Transverse colon (tissue), 3 donors: ENCODE data around the gene TMEM235.

Source experiments
- POLR2A ChIP-seq: fragments of 450-650 bp; IDR thresholded peaks from one replicate; pipeline ENCODE4 v1.6.1; 2016; ENCODE audit warnings: antibody characterized with exemption, mild to moderate bottlenecking, moderate library complexity
- TF ChIP-seq, protein P1 (sequence below), 5 experiments: fragments of 200-600 bp in 3 of 5; fragments of 450-650 bp in 2 of 5; sonication (generic) in 3 of 5; IDR thresholded peaks; 1 replicate in 2 of 5; 2 replicates in 3 of 5; pipeline ENCODE4 v1.5.1; 2016 to 2017; ENCODE audit warnings: antibody characterized with exemption in 5 of 5, inconsistent platforms in 3 of 5, mild to moderate bottlenecking in 2 of 5, moderate library complexity in 1 of 5

DNA sequence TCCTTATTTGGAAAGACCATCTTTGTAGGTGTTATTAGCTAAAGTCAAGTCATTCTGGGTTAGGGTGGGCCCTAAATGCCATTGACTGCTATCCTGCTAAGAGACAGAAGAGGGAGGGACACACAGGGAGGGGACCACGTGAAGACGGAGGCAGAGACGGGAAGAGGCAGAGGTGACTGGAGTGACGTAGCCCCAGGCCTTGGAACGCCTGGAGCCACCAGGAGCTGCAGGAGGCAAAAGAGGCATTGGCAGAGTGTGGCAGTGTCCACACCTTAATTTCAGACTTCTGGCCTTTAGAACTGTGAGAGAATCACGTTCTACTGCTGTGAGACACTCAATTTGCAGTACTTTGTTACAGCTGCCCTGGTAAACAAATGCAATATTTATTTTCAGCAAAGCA, 31.0 kb upstream of the TMEM235 start:
- TF ChIP-seq, protein P1, sequence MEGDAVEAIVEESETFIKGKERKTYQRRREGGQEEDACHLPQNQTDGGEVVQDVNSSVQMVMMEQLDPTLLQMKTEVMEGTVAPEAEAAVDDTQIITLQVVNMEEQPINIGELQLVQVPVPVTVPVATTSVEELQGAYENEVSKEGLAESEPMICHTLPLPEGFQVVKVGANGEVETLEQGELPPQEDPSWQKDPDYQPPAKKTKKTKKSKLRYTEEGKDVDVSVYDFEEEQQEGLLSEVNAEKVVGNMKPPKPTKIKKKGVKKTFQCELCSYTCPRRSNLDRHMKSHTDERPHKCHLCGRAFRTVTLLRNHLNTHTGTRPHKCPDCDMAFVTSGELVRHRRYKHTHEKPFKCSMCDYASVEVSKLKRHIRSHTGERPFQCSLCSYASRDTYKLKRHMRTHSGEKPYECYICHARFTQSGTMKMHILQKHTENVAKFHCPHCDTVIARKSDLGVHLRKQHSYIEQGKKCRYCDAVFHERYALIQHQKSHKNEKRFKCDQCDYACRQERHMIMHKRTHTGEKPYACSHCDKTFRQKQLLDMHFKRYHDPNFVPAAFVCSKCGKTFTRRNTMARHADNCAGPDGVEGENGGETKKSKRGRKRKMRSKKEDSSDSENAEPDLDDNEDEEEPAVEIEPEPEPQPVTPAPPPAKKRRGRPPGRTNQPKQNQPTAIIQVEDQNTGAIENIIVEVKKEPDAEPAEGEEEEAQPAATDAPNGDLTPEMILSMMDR (IDR thresholded peaks at IDR 0.05), result no peak
- no peak for TF ChIP-seq POLR2A
